ENCODE data around the gene GLP1R.

DNA sequence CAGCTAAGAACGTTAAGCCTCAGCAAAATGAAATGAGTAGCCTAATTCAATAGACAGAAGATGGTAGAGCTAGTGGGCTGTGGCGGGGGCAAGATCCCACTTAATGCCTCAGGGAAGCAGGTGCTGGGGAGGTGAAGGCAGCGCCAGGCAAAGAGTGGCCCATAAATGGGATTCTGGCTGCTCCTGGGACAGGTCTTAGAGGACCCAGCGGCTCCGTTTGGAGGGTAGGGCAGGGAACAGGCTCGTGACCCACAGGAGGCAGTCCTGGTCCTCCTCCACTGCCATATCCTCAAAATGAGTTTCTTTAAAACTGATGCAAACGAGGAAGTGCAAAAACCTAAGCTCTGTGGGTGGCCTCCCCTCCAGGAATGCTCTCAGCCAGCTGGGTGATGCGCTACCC is 33.7 kb downstream of the GLP1R start:
- TF ChIP-seq, protein P1, sequence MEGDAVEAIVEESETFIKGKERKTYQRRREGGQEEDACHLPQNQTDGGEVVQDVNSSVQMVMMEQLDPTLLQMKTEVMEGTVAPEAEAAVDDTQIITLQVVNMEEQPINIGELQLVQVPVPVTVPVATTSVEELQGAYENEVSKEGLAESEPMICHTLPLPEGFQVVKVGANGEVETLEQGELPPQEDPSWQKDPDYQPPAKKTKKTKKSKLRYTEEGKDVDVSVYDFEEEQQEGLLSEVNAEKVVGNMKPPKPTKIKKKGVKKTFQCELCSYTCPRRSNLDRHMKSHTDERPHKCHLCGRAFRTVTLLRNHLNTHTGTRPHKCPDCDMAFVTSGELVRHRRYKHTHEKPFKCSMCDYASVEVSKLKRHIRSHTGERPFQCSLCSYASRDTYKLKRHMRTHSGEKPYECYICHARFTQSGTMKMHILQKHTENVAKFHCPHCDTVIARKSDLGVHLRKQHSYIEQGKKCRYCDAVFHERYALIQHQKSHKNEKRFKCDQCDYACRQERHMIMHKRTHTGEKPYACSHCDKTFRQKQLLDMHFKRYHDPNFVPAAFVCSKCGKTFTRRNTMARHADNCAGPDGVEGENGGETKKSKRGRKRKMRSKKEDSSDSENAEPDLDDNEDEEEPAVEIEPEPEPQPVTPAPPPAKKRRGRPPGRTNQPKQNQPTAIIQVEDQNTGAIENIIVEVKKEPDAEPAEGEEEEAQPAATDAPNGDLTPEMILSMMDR (IDR thresholded peaks at IDR 0.05; ENCODE audit: borderline replicate concordance, extremely low read depth, low read length, poor library complexity, severe bottlenecking): no peak
- TF ChIP-seq EZH2 (IDR thresholded peaks at IDR 0.05; ENCODE audit: borderline replicate concordance, low read depth, low read length, severe bottlenecking): no peak

Measured in DND-41 (cell line).